ENCODE data around the gene MYBPC2. TPM values are rescaled to one million over a fixed set of nuclear protein-coding genes. Genes with fewer than 3 reads are reported as not detected.

Gene MYBPC2
- total RNA-seq, 1 donor from 2014 or later = not detected

Other genes with a start within 250 kb of the MYBPC2 start
- gene MYH14, start 229.3 kb upstream of the MYBPC2 start, total RNA-seq = 0.94 TPM
- gene KCNC3, start 103.5 kb upstream of the MYBPC2 start, total RNA-seq = 2.3 TPM
- gene NAPSA, start 67.3 kb upstream of the MYBPC2 start, total RNA-seq = 0.16 TPM
- gene NR1H2, start 56.4 kb upstream of the MYBPC2 start, total RNA-seq = 18.9 TPM
- 17.5 TPM for gene POLD1, start 48.5 kb upstream of the MYBPC2 start, total RNA-seq
- gene SPIB, start 14.0 kb upstream of the MYBPC2 start, total RNA-seq = not detected
- gene EMC10, start 43.6 kb downstream of the MYBPC2 start, total RNA-seq = 59.0 TPM
- gene GARIN5A, start 44.0 kb downstream of the MYBPC2 start, total RNA-seq = 0.62 TPM
- 3.9 TPM for gene JOSD2, start 78.3 kb downstream of the MYBPC2 start, total RNA-seq
- gene ASPDH, start 81.0 kb downstream of the MYBPC2 start, total RNA-seq = 0.62 TPM
- 75.8 TPM for gene LRRC4B, start 135.5 kb downstream of the MYBPC2 start, total RNA-seq
- 17.0 TPM for gene SYT3, start 207.0 kb downstream of the MYBPC2 start, total RNA-seq
- 2.3 TPM for gene C19orf81, start 216.6 kb downstream of the MYBPC2 start, total RNA-seq

Data from occipital lobe (tissue), 1 donor.